Occipital lobe (tissue), 3 donors: Measurements from ENCODE around the gene TAS2R30. TPM values are rescaled to one million over a fixed set of nuclear protein-coding genes. Genes with fewer than 3 reads are reported as not detected.
"Not testable (repeated sequence)": the region's sequence is repeated elsewhere in the genome, so short reads cannot be mapped to it uniquely, and the experiment has no call there.

Source experiments
- DNase-seq: peaks from one replicate; lab custom pipeline; 2025; lab: John Stamatoyannopoulos, UW
- small RNA-seq: library from RNA; depleted of rRNA; stranded (forward); fragments of <200 nt; gene quantifications from one replicate; pipeline ENCODE3, GENCODE V24; 2014
- total RNA-seq: library from RNA; depleted of rRNA; stranded (reverse); fragments of >200 nt; gene quantifications from one replicate; pipeline ENCODE4 v1.2.3, GENCODE V29; 2014

The TAS2R30 gene
- total RNA-seq, 1 donor from 2014 or later, result 22.1 TPM

- no peak for DNase-seq
These were observed 4.1 kb downstream of the TAS2R30 start for GRCh38 chr12:11130382-11130781.

DNA sequence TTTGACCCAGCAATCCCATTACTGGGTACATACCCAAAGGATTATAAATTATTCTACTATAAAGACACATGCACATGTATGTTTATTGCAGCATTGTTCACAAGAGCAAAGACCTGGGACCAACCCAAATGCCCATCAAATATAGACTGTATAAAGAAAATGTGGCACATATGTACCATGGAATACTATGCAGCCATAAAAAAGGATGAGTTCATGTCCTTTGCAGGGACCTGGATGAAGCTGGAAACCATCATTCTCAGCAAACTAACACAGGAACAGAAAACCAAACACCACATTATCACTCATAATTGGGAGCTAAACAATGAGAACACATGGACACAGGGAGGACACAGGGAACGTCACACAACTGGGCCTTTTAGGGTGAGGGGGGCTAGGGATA is 20.3 kb downstream of the TAS2R30 start:
- DNase-seq, result not testable (repeated sequence)

GRCh38 chr12:11111213-11111612 is 23.2 kb downstream of the TAS2R30 start:
- not testable (repeated sequence) for DNase-seq

DNA sequence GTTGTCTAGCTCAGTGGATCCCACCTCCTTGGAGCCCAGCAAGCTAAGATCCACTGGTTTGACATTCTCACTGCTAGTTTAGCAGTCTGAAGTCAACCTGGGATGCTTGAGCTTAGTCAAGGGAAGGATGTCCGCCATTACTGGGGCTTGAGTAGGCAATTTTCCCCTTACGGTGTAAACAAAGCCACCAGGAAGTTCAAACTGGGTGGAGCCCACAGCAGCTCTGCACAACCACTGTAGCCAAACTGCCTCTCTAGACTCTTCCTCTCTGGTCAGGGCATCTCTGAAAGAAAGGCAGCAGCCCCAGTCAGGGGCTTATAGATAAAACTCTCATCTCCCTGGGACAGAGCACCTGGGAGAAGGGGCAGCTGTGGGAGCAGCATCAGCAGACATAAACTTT is 25.6 kb downstream of the TAS2R30 start:
- no peak for DNase-seq

DNA sequence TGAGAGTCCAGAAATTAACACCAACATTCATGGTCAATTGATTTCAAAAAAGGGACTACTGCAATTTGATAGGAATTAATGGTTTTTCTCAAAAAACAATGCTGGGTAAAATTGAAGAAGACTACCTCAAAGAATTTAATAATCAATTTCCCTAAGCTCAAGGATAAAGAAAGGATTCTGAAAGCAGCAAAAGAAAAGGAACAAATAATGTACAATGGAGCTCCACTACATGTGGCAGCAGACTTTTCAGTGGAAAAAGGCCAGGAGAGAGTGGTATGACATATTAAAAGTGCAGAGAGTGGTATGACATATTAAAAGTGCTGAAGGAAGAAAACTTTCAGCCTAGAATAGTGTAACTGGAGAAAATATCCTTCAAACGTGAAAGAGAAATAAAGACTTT is 26.7 kb downstream of the TAS2R30 start:
- no peak for DNase-seq

DNA sequence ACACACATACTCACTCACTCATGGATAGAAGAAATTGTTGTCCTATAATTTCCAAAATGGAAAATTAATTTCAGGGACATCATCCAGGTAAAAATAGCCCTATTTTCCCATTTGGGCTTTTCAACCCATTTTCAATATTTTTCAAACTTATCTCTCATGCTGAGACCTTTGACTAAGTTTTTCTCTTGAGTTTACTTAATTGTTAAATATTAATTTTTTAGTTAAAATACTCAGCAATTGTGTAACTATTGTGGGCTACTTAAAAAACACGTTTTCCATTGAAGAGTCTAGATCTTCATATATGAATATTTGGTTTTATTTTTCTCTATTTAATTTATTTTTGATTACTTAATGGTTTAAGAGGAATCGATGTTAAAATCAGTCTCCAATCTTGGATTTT is 28.2 kb downstream of the TAS2R30 start:
- DNase-seq, result no peak

DNA sequence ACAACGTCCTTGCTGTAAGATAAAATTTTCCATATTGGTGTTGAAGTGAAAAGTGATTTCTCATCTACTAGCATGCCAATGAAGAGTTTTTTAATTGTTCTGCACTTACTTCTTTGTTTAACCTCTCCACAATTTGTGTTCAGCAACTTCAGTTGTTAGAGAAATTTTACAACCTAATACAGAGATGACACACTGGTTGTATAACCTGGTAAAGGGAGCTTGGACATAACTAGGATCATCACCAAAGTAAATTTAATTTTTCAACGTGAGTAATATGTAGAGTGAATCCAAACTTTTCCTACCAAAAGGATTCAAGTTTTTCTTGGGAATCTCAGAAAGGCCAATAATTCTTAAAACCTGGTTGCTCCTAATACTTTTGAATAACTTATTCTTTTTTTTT is 28.9 kb downstream of the TAS2R30 start:
- no peak for DNase-seq

DNA sequence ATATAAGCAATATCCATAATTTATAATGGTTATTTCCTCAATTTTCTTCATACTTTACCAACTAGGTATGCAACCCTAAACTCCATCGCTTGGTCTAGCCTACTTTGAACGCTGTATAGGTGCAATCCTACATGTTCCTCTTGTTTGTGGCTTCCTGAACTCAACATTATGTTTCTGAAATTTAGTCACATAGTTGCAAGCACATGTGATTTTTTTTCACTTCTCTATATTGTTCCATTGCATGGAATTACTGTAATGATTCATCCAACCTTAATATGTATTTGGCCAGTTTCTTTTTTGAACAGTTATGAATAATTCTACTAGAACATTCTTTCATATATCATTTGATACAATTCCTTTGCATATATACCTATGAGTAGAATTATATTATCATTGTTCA is 39.5 kb downstream of the TAS2R30 start:
- not testable (repeated sequence) for DNase-seq

DNA sequence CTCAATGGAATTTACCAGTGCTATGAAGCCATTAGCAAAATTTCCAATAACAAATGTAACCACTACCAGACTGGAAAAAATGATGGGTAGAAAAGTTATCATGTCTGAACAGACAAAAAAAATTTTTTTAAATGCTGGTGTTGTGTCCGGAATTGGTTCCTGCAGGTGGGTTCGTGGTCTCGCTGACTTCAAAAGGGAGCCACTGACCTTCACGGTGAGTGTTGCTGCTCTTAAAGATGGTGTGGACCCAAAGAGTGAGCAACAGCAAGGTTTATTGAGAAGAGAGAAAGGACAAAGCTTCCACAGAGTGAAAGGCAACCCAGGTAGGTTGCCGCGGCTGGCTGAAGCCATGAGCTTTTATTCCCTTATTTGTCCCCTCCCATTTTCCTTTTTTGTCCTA is 42.3 kb downstream of the TAS2R30 start, which contains the start of gene TAS2R43:
Gene TAS2R43 (minus strand): TSS at position 186 of the 400 bp plus-strand sequence. CDS start 84 bp downstream, at position 102.
- DNase-seq, result no peak

DNA sequence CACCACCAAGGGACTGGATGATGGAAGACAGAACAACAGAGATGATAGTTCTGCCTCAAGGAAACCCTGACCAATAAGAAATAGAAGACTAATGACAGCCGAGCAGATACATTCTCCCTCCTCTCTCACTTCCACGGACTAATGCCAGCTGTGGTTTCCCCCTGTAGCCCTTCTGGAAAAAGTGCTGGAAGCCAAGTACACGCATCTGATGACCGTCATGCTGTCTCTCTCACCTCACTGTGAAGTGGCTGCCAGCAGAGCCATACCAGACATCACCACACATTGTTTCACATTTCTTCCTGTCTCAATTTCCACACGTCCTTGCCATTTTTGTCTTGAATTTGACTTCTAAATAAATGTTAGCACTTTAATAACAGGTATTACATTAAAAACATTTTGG is 45.2 kb downstream of the TAS2R30 start:
- no peak for DNase-seq

- no peak for DNase-seq
These were observed 49.0 kb downstream of the TAS2R30 start for GRCh38 chr12:11085419-11085818.

Small RNAs within 50 kb of the gene (small RNA-seq; reads per million reads assigned to genes)
- gene AC018630.1, result not detected

Other genes with a start within 250 kb of the TAS2R30 start
- gene TAS2R13, start 225.1 kb downstream of the TAS2R30 start, total RNA-seq, result 8.3 TPM
- gene PRH2, start 205.4 kb downstream of the TAS2R30 start, total RNA-seq, result 0.62 TPM
- gene TAS2R14, start 195.4 kb downstream of the TAS2R30 start, total RNA-seq, result 11.4 TPM
- 12.6 TPM for gene TAS2R50, start 147.7 kb downstream of the TAS2R30 start, total RNA-seq
- gene TAS2R20, start 136.3 kb downstream of the TAS2R30 start, total RNA-seq, result 22.9 TPM
- 28.7 TPM for gene TAS2R19, start 112.0 kb downstream of the TAS2R30 start, total RNA-seq
- gene TAS2R31, start 103.2 kb downstream of the TAS2R30 start, total RNA-seq, result 25.0 TPM
- 12.3 TPM for gene TAS2R46, start 72.3 kb downstream of the TAS2R30 start, total RNA-seq
- gene TAS2R43, start 42.3 kb downstream of the TAS2R30 start, total RNA-seq, result 13.6 TPM
- gene SMIM10L1, start 36.5 kb upstream of the TAS2R30 start, total RNA-seq, result 13.7 TPM
- gene TAS2R42, start 52.3 kb upstream of the TAS2R30 start, total RNA-seq, result not detected
- gene PRB3, start 135.1 kb upstream of the TAS2R30 start, total RNA-seq, result not detected
- not detected for gene PRB4, start 175.8 kb upstream of the TAS2R30 start, total RNA-seq